KMS-11 (cell line): ENCODE measurements around the gene WNT3A.

ENCODE experiments used
- H2AFZ ChIP-seq: fragments of 200-600 bp; sonication (generic); 2 replicates; pipeline ENCODE4 v1.6.1; 2016; ENCODE audit warnings: antibody characterized with exemption, mixed run types, low read depth
- H3K27ac ChIP-seq: fragments of 200-600 bp; sonication (generic); 2 replicates; pipeline ENCODE4 v1.6.1; 2016; ENCODE audit warnings: mild to moderate bottlenecking, mixed run types
- H3K27me3 ChIP-seq: fragments of 200-600 bp; sonication (generic); 2 replicates; pipeline ENCODE4 v1.6.1; 2017; ENCODE audit warnings: mild to moderate bottlenecking, low read depth, mixed run types, moderate library complexity; ENCODE audit not compliant: insufficient read depth
- H3K36me3 ChIP-seq: fragments of 200-600 bp; sonication (generic); 2 replicates; pipeline ENCODE4 v1.6.1; 2017; ENCODE audit warnings: mild to moderate bottlenecking, mixed run types; ENCODE audit not compliant: insufficient read depth
- H3K4me1 ChIP-seq: fragments of 200-600 bp; sonication (generic); 2 replicates; pipeline ENCODE4 v1.6.1; 2016; ENCODE audit warnings: mild to moderate bottlenecking, low read depth, mixed run types; ENCODE audit not compliant: poor library complexity, severe bottlenecking
- H3K4me2 ChIP-seq: fragments of 200-600 bp; sonication (generic); 2 replicates; pipeline ENCODE4 v1.7.0; 2016; ENCODE audit warnings: mild to moderate bottlenecking, mixed run types
- H3K4me3 ChIP-seq: fragments of 200-600 bp; sonication (generic); IDR thresholded peaks from 2 replicates; pipeline ENCODE4 v1.6.1; 2017; ENCODE audit warnings: low read depth, low read length, mixed read lengths; ENCODE audit not compliant: insufficient read depth
- H3K79me2 ChIP-seq: fragments of 200-600 bp; sonication (generic); 2 replicates; pipeline ENCODE4 v1.6.1; 2016; ENCODE audit warnings: low read depth, mixed run types; ENCODE audit not compliant: insufficient read depth
- H3K9ac ChIP-seq: fragments of 200-600 bp; sonication (generic); 2 replicates; pipeline ENCODE4 v1.6.1; 2016; ENCODE audit warnings: mild to moderate bottlenecking, mixed run types
- H4K20me1 ChIP-seq: fragments of 200-600 bp; sonication (generic); 2 replicates; pipeline ENCODE4 v1.6.1; 2016; ENCODE audit warnings: mild to moderate bottlenecking, mixed run types; ENCODE audit not compliant: insufficient read depth
- TF ChIP-seq, protein P1 (sequence below): fragments of 200-600 bp; sonication (generic); conservative IDR thresholded peaks from 2 replicates; pipeline ENCODE4 v1.6.1; 2017; ENCODE audit warnings: low read depth, mild to moderate bottlenecking, antibody characterized with exemption, low read length, moderate library complexity, mixed read lengths

Gene WNT3A

GRCh38 chr1:228102791-228103620, 96.2 kb downstream of the WNT3A start, which contains the start of gene C1orf35:
TSS of gene C1orf35 (minus strand) at chr1:228103325. CDS start at chr1:228103227, 98 bp downstream.
- H3K4me1 ChIP-seq: peaks cover 21% of the 10 kb centered on the region
- no peaks in the 10 kb centered on the region for H3K27me3 ChIP-seq
- peak within 1 kb of the TSS; percentile 84 for H2AFZ ChIP-seq
- H3K36me3 ChIP-seq: no peaks in the 10 kb centered on the region; the same call in 1 of the 2 replicates
- peaks cover 8% of the 10 kb centered on the region; the same call in 1 of the 2 replicates for H4K20me1 ChIP-seq
- TF ChIP-seq, protein P1, sequence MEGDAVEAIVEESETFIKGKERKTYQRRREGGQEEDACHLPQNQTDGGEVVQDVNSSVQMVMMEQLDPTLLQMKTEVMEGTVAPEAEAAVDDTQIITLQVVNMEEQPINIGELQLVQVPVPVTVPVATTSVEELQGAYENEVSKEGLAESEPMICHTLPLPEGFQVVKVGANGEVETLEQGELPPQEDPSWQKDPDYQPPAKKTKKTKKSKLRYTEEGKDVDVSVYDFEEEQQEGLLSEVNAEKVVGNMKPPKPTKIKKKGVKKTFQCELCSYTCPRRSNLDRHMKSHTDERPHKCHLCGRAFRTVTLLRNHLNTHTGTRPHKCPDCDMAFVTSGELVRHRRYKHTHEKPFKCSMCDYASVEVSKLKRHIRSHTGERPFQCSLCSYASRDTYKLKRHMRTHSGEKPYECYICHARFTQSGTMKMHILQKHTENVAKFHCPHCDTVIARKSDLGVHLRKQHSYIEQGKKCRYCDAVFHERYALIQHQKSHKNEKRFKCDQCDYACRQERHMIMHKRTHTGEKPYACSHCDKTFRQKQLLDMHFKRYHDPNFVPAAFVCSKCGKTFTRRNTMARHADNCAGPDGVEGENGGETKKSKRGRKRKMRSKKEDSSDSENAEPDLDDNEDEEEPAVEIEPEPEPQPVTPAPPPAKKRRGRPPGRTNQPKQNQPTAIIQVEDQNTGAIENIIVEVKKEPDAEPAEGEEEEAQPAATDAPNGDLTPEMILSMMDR: no peak
- H3K4me2 ChIP-seq: peak within 1 kb of the TSS; percentile 83
- peak within 1 kb of the TSS; percentile 83 for H3K9ac ChIP-seq
- peak within 1 kb of the TSS; percentile 84 for H3K27ac ChIP-seq
- peak within 1 kb of the TSS; percentile 77 for H3K4me3 ChIP-seq
- peaks cover 37% of the 10 kb centered on the region; the same call in 1 of the 2 replicates for H3K79me2 ChIP-seq

GRCh38 chr1:228104526-228105269, 97.9 kb downstream of the WNT3A start:
- H3K27me3 ChIP-seq: no peaks in the 10 kb centered on the region
- TF ChIP-seq, protein P1: no peak
- no peak overlapping the region for H3K4me3 ChIP-seq
- H3K27ac ChIP-seq: no peak overlapping the region
- no peak overlapping the region for H3K4me2 ChIP-seq
- peaks cover 34% of the 10 kb centered on the region; the same call in 1 of the 2 replicates for H3K79me2 ChIP-seq
- H2AFZ ChIP-seq: no peak overlapping the region
- H3K9ac ChIP-seq: no peak overlapping the region
- peaks cover 27% of the 10 kb centered on the region for H3K4me1 ChIP-seq
- peaks cover 8% of the 10 kb centered on the region; the same call in 1 of the 2 replicates for H4K20me1 ChIP-seq
- H3K36me3 ChIP-seq: no peaks in the 10 kb centered on the region; the same call in 1 of the 2 replicates

- Histone ChIP-seq H2AFZ (no peak overlapping the region), H3K4me1 (peaks cover 28% of the 10 kb centered on the region), H3K4me3 (no peak overlapping the region), H3K27me3 (no peaks in the 10 kb centered on the region), H3K9ac (no peak overlapping the region), H3K36me3 (no peaks in the 10 kb centered on the region; the same call in 1 of the 2 replicates), H3K27ac (no peak overlapping the region), H3K79me2 (peaks cover 28% of the 10 kb centered on the region; the same call in 1 of the 2 replicates), H3K4me2 (no peak overlapping the region), H4K20me1 (peaks cover 8% of the 10 kb centered on the region; the same call in 1 of the 2 replicates)
- TF ChIP-seq, protein P1: no peak
Measured at GRCh38 chr1:228105270-228105995, 98.6 kb downstream of the WNT3A start.
